GM23338 (cell line): ENCODE data around the gene SORCS3. TPM values are rescaled to one million over a fixed set of nuclear protein-coding genes. Genes with fewer than 3 reads are reported as not detected.

Experiments
- ATAC-seq: fragments of 200-7000 bp; cut with Tn5 transposase; 3 replicates; pipeline ENCODE4 v1.9.1; 2020
- DNase-seq: peaks from one replicate; pipeline ENCODE4 v3.0.0-alpha.2; 2015; ENCODE audit warnings: low spot score
- H2AFZ ChIP-seq: fragments of 200-600 bp; sonication (generic); 2 replicates; pipeline ENCODE4 v1.8.0; 2016; ENCODE audit warnings: antibody characterized with exemption, mild to moderate bottlenecking, moderate library complexity
- H3F3A ChIP-seq: fragments of 200-600 bp; sonication (generic); replicated peaks from 2 replicates; pipeline ENCODE4 v1.8.0; 2017; ENCODE audit warnings: antibody characterized with exemption, mixed run types, low read depth
- H3K27ac ChIP-seq: fragments of 200-600 bp; sonication (generic); 2 replicates; pipeline ENCODE4 v1.6.1; 2016; ENCODE audit warnings: low read depth
- H3K27me3 ChIP-seq: fragments of 200-600 bp; sonication (generic); 2 replicates; pipeline ENCODE4 v1.8.0; 2016; ENCODE audit warnings: mild to moderate bottlenecking, mixed run types, moderate library complexity; ENCODE audit not compliant: insufficient read depth
- H3K36me3 ChIP-seq: fragments of 200-600 bp; sonication (generic); 2 replicates; pipeline ENCODE4 v1.8.0; 2016; ENCODE audit warnings: mild to moderate bottlenecking; ENCODE audit not compliant: insufficient read depth
- H3K4me1 ChIP-seq: fragments of 200-600 bp; sonication (generic); 2 replicates; pipeline ENCODE4 v1.8.0; 2016; ENCODE audit warnings: mild to moderate bottlenecking, moderate library complexity; ENCODE audit not compliant: insufficient read depth
- H3K4me2 ChIP-seq: fragments of 200-600 bp; sonication (generic); 2 replicates; pipeline ENCODE4 v1.7.1; 2017; ENCODE audit warnings: mixed run types
- H3K4me3 ChIP-seq: fragments of 200-600 bp; sonication (generic); 2 replicates; pipeline ENCODE4 v1.6.1; 2016; ENCODE audit warnings: mixed run types
- H3K79me2 ChIP-seq: fragments of 200-600 bp; sonication (generic); replicated peaks from 2 replicates; pipeline ENCODE4 v1.8.0; 2017; ENCODE audit warnings: mild to moderate bottlenecking; ENCODE audit not compliant: insufficient read depth
- H3K9me2 ChIP-seq: fragments of 200-600 bp; sonication (generic); 2 replicates; pipeline ENCODE4 v1.8.0; 2017; ENCODE audit not compliant: insufficient read depth
- H4K20me1 ChIP-seq: fragments of 200-600 bp; sonication (generic); replicated peaks from 2 replicates; pipeline ENCODE4 v1.8.0; 2017; ENCODE audit warnings: mild to moderate bottlenecking; ENCODE audit not compliant: insufficient read depth
- H3K27ac Mint-ChIP-seq: 2 replicates; pipeline ENCODE4 v1.8.0; 2020; ENCODE audit warnings: inconsistent platforms, mild to moderate bottlenecking, moderate library complexity, mixed read lengths
- H3K27me3 Mint-ChIP-seq: 3 replicates; pipeline ENCODE4 v1.8.0; 2022; ENCODE audit warnings: low read depth, mild to moderate bottlenecking, moderate library complexity, mixed read lengths, inconsistent platforms; ENCODE audit not compliant: insufficient read depth, poor library complexity
- H3K36me3 Mint-ChIP-seq: 3 replicates; pipeline ENCODE4 v1.8.0; 2021; ENCODE audit warnings: low read depth, mild to moderate bottlenecking, inconsistent platforms, moderate library complexity, mixed read lengths
- H3K4me1 Mint-ChIP-seq: 3 replicates; pipeline ENCODE4 v1.8.0; 2020; ENCODE audit warnings: mild to moderate bottlenecking, inconsistent platforms, mixed read lengths
- H3K4me3 Mint-ChIP-seq: 3 replicates; pipeline ENCODE4 v1.8.0; 2021; ENCODE audit warnings: moderate library complexity, mild to moderate bottlenecking, inconsistent platforms, mixed read lengths
- H3K9me3 Mint-ChIP-seq: 3 replicates; pipeline ENCODE4 v1.8.0; 2020; ENCODE audit warnings: moderate library complexity, mild to moderate bottlenecking, inconsistent platforms, mixed read lengths
- CTCF ChIP-seq, 2 experiments: fragments of 200-600 bp in 1 of 2; sonication (generic) in 1 of 2; conservative IDR thresholded peaks; 2 replicates each; pipeline versions ENCODE4 v1.5.1 to v1.6.1; 2016 to 2017; ENCODE audit warnings: antibody characterized with exemption in 2 of 2, low read depth in 2 of 2, mild to moderate bottlenecking in 2 of 2, moderate library complexity in 1 of 2
- EZH2 ChIP-seq: fragments of 200-600 bp; sonication (generic); IDR thresholded peaks from one replicate; pipeline ENCODE4 v1.8.0; 2017; ENCODE audit warnings: antibody characterized with exemption, mild to moderate bottlenecking, low read depth; ENCODE audit not compliant: unreplicated experiment
- EZH2phosphoT487 ChIP-seq: fragments of 200-600 bp; sonication (generic); IDR thresholded peaks from one replicate; pipeline ENCODE4 v1.8.1; 2018; ENCODE audit warnings: antibody characterized with exemption; ENCODE audit not compliant: unreplicated experiment
- JUNB ChIP-seq: IDR thresholded peaks from one replicate; pipeline ENCODE4 v1.6.1; 2016; ENCODE audit warnings: antibody characterized with exemption; ENCODE audit not compliant: unreplicated experiment
- REST ChIP-seq: IDR thresholded peaks from one replicate; pipeline ENCODE4 v1.6.1; 2018; ENCODE audit warnings: antibody characterized with exemption; ENCODE audit not compliant: unreplicated experiment
- ZNF331 ChIP-seq: fragments of 250-450 bp; sonication (Bioruptor Pico); IDR thresholded peaks from 2 replicates; pipeline ENCODE4 v1.5.0; 2020; ENCODE audit warnings: low read depth, mild to moderate bottlenecking, moderate library complexity
- polyA plus RNA-seq: library from polyadenylated mRNA; unstranded; fragments of >200 nt; fragmentation: Nextera tagmentation; extraction: Ambion mirVana; gene quantifications from 2 replicates; pipeline ENCODE4 v1.2.1, GENCODE V29; 2016
- total RNA-seq: library from RNA; depleted of rRNA; stranded (reverse); fragments of >200 nt; shearing (Covaris generic); gene quantifications from 2 replicates; pipeline ENCODE4 v1.2.3, GENCODE V29; 2014

Gene SORCS3
- total and polyA plus RNA-seq, 2 experiments from 2014 or later, result 0.37 to 1.4 TPM

- no peak for TF ChIP-seq EZH2phosphoT487
- no peak for TF ChIP-seq EZH2
Observed at GRCh38 chr10:105062951-105063350, 421.9 kb downstream of the SORCS3 start (continued).

- H3K4me3 Mint-ChIP-seq, result no peak overlapping the region
- no peak overlapping the region for H3K4me3 ChIP-seq
- no peak overlapping the region for H2AFZ ChIP-seq
- H3K4me1 Mint-ChIP-seq, result no peaks in the 10 kb centered on the region
- H3K79me2 ChIP-seq, result no peaks in the 10 kb centered on the region
- no peaks in the 10 kb centered on the region for H3K27me3 ChIP-seq
- no peak overlapping the region for H3K27ac Mint-ChIP-seq
- no peak overlapping the region for H3K4me2 ChIP-seq
- no peaks in the 10 kb centered on the region for H3K4me1 ChIP-seq
- no peaks in the 10 kb centered on the region for H3K36me3 ChIP-seq
- ATAC-seq (peak; percentile 99), DNase-seq (peak; percentile 81)
- H4K20me1 ChIP-seq, result no peaks in the 10 kb centered on the region
- no peaks in the 10 kb centered on the region for H3K36me3 Mint-ChIP-seq
- peak; percentile 91 to 94 for TF ChIP-seq CTCF (conservative IDR thresholded peaks at IDR 0.05; ENCODE audit: low read depth in 2 of 2)
- no peak for TF ChIP-seq REST
- TF ChIP-seq EZH2phosphoT487, result no peak
- TF ChIP-seq ZNF331 (CRISPR knock-in tag), result no peak
- no peak for TF ChIP-seq JUNB
- no peaks in the 10 kb centered on the region for H3K9me2 ChIP-seq
- H3K27ac ChIP-seq, result no peak overlapping the region
- no peaks in the 10 kb centered on the region for H3F3A ChIP-seq
- H3K9me3 Mint-ChIP-seq, result no peaks in the 10 kb centered on the region
- H3K27me3 Mint-ChIP-seq, result no peaks in the 10 kb centered on the region
Observed at GRCh38 chr10:105063796-105064195, 422.7 kb downstream of the SORCS3 start.

GRCh38 chr10:105068497-105068896 is 427.4 kb downstream of the SORCS3 start:
- H3K79me2 ChIP-seq, result no peaks in the 10 kb centered on the region
- H3K9me2 ChIP-seq, result no peaks in the 10 kb centered on the region
- H2AFZ ChIP-seq, result no peak overlapping the region
- H3K4me2 ChIP-seq, result no peak overlapping the region
- H3K27me3 ChIP-seq, result no peaks in the 10 kb centered on the region
- H3K4me3 ChIP-seq, result no peak overlapping the region
- Mint-ChIP-seq H3K27ac (no peak overlapping the region), H3K36me3 (no peaks in the 10 kb centered on the region), H3K4me1 (peaks cover 5% of the 10 kb centered on the region; the same call in 2 of the 3 replicates), H3K4me3 (no peak overlapping the region), H3K9me3 (no peaks in the 10 kb centered on the region), H3K27me3 (no peaks in the 10 kb centered on the region)
- no peaks in the 10 kb centered on the region for H3K36me3 ChIP-seq
- H3K4me1 ChIP-seq, result no peaks in the 10 kb centered on the region
- no peak overlapping the region for H3K27ac ChIP-seq
- no peaks in the 10 kb centered on the region for H3F3A ChIP-seq
- H4K20me1 ChIP-seq, result no peaks in the 10 kb centered on the region
- ATAC-seq, result no peak
- DNase-seq, result no peak
- no peak for TF ChIP-seq CTCF (conservative IDR thresholded peaks at IDR 0.05; ENCODE audit: low read depth in 2 of 2)
